Activated CD4-positive, alpha-beta T cell treated with anti-CD3 and anti-CD28 coated beads for 36 hours (primary cell): Measurements from ENCODE around the gene KCND1. TPM values are rescaled to one million over a fixed set of nuclear protein-coding genes. Genes with fewer than 3 reads are reported as not detected.
A peak's percentile ranks its signal among the peaks of the same experiment; 100 is the strongest.

ENCODE experiments used
- ATAC-seq: fragments of 200-7000 bp; cut with Tn5 transposase; one replicate; pipeline ENCODE4 v1.10.0; 2021; ENCODE audit warnings: mild to moderate bottlenecking, moderate library complexity
- CTCF ChIA-PET: fragments of 350-600 bp; sonication (Branson Sonifier 250); formaldehyde crosslinking; loops from one replicate; lab custom pipeline; 2021; ENCODE audit warnings: antibody characterized with exemption; lab: Charles Lee
- POLR2A ChIA-PET: fragments of 350-600 bp; sonication (Branson Sonifier 250); formaldehyde crosslinking; loops from one replicate; lab custom pipeline; 2021; ENCODE audit warnings: antibody characterized with exemption, inconsistent platforms; lab: Charles Lee
- DNase-seq: peaks from one replicate; pipeline ENCODE4 v3.0.0-alpha.2; 2020
- H3K27ac Mint-ChIP-seq: one replicate; pipeline ENCODE4 v1.8.0; 2021; ENCODE audit warnings: mixed read lengths
- H3K27me3 Mint-ChIP-seq: one replicate; pipeline ENCODE4 v1.8.0; 2021; ENCODE audit warnings: mixed read lengths
- H3K36me3 Mint-ChIP-seq: one replicate; pipeline ENCODE4 v1.8.0; 2021; ENCODE audit warnings: low read depth, mixed read lengths
- H3K4me1 Mint-ChIP-seq: one replicate; pipeline ENCODE4 v1.8.0; 2021; ENCODE audit warnings: mixed read lengths
- H3K4me3 Mint-ChIP-seq: one replicate; pipeline ENCODE4 v1.8.0; 2021; ENCODE audit warnings: mild to moderate bottlenecking, moderate library complexity, mixed read lengths
- H3K9me3 Mint-ChIP-seq: one replicate; pipeline ENCODE4 v1.8.0; 2021; ENCODE audit warnings: low read depth, mixed read lengths
- intact Hi-C, 2 experiments: fragments of 100-400 bp; cut with DNase I in 1 of 2; cut with micrococcal nuclease in 1 of 2; formaldehyde crosslinking; loops; one replicate each; pipeline versions ENCODE4 v1.14.2 to v1.15.1; 2022 to 2024; cut with DNase I, micrococcal nuclease
- total RNA-seq, 2 experiments: library from RNA; stranded (reverse); gene quantifications; one replicate each; pipeline ENCODE4 v1.2.3, GENCODE V29; 2021

Gene KCND1
- total RNA-seq, 2 experiments from 2014 or later: 2.5 to 2.8 TPM

GRCh38 chrX:48919947-48920717 is 51.5 kb downstream of the KCND1 start:
- POLR2A ChIA-PET: interaction anchor here (0.9 to 4.9 kb wide), 9 partner anchors 8 to 38 kb away, joined by 3 to 86 read pairs (median 8); partner anchors contain the start of genes OTUD5 and SLC35A2
- H3K4me3 Mint-ChIP-seq: peak overlapping the region; percentile 97

GRCh38 chrX:48919360-48919841 is 52.2 kb downstream of the KCND1 start:
- Mint-ChIP-seq H3K36me3 (peaks cover 69% of the 10 kb centered on the region), H3K4me3 (peak overlapping the region; percentile 97), H3K27ac (peak overlapping the region; percentile 96), H3K4me1 (peaks cover 48% of the 10 kb centered on the region), H3K9me3 (no peaks in the 10 kb centered on the region), H3K27me3 (no peaks in the 10 kb centered on the region)
- ChIA-PET POLR2A (interaction anchor here (0.9 to 4.9 kb wide), 7 partner anchors 19 to 379 kb away, joined by 4 to 86 read pairs (median 8); partner anchors contain the start of gene OTUD5), CTCF (interaction anchor here (0.5 to 2.5 kb wide), 3 partner anchors 15 to 23 kb away, joined by 4 to 17 read pairs (median 5); no protein-coding TSS in a partner anchor)
- intact Hi-C loops: loop anchor here (1.0 to 10.0 kb wide), 11 partner anchors 18 to 1265 kb away; partner anchors contain the start of genes ELK1 (in 1 of the 2), HDAC6 (in 1 of the 2), OTUD5 (in 1 of the 2) and PLP2 (in 1 of the 2)
- DNase-seq (peak; percentile 70), ATAC-seq (peak; percentile 42)

More at GRCh38 chrX:48919947-48920717, 51.5 kb downstream of the KCND1 start:
- H3K36me3 Mint-ChIP-seq: peaks cover 63% of the 10 kb centered on the region
- CTCF ChIA-PET: interaction anchor here (0.5 to 2.5 kb wide), 5 partner anchors 15 to 271 kb away, joined by 3 to 17 read pairs (median 4); partner anchors contain the start of genes PQBP1 and TIMM17B
- H3K27me3 Mint-ChIP-seq: no peaks in the 10 kb centered on the region
- H3K9me3 Mint-ChIP-seq: no peaks in the 10 kb centered on the region
- ATAC-seq: peak; percentile 30
- peak overlapping the region; percentile 96 for H3K27ac Mint-ChIP-seq
- DNase-seq: peak; percentile 62
- intact Hi-C loops: loop anchor here (1.0 to 10.0 kb wide), 11 partner anchors 17 to 1265 kb away; partner anchors contain the start of genes ELK1 (in 1 of the 2), HDAC6 (in 1 of the 2), OTUD5 (in 1 of the 2) and PLP2 (in 1 of the 2)
- H3K4me1 Mint-ChIP-seq: peaks cover 44% of the 10 kb centered on the region

- peak within 1 kb of the TSS; percentile 97 for H3K4me3 Mint-ChIP-seq
- peaks cover 48% of the 10 kb centered on the region for H3K4me1 Mint-ChIP-seq
- H3K27ac Mint-ChIP-seq: peak within 1 kb of the TSS; percentile 96
- H3K27me3 Mint-ChIP-seq: no peaks in the 10 kb centered on the region
- ChIA-PET CTCF (interaction anchor here (2.5 kb wide), 1 partner anchor 19 kb away, joined by 17 read pairs; no protein-coding TSS in a partner anchor), POLR2A (interaction anchor here (0.9 to 4.9 kb wide), 5 partner anchors 20 to 378 kb away, joined by 4 to 86 read pairs (median 10); partner anchors contain the start of gene OTUD5)
- ATAC-seq (peak; percentile 68), DNase-seq (peak; percentile 94)
- intact Hi-C loops: loop anchor here (1.0 to 10.0 kb wide), 11 partner anchors 19 to 1264 kb away; partner anchors contain the start of genes ELK1 (in 1 of the 2), HDAC6 (in 1 of the 2), OTUD5 (in 1 of the 2) and PLP2 (in 1 of the 2)
- H3K36me3 Mint-ChIP-seq: peaks cover 70% of the 10 kb centered on the region
- no peaks in the 10 kb centered on the region for H3K9me3 Mint-ChIP-seq
Observed at GRCh38 chrX:48918643-48919340, 52.9 kb downstream of the KCND1 start, which contains the start of gene PIM2. PIM2 (minus strand) TSS chrX:48919024; CDS start chrX:48918834, 190 bp downstream.

GRCh38 chrX:48918301-48918642 is 53.4 kb downstream of the KCND1 start:
- Mint-ChIP-seq H3K9me3 (no peaks in the 10 kb centered on the region), H3K4me1 (peaks cover 48% of the 10 kb centered on the region), H3K27ac (peak overlapping the region; percentile 95), H3K36me3 (peaks cover 74% of the 10 kb centered on the region), H3K4me3 (peak overlapping the region; percentile 97), H3K27me3 (no peaks in the 10 kb centered on the region)
- intact Hi-C loops: loop anchor here (2.0 to 10.0 kb wide), 6 partner anchors 116 to 1263 kb away; partner anchors contain the start of genes ELK1 (in 1 of the 2), HDAC6 (in 1 of the 2), PLP2 (in 1 of the 2) and PPP1R3F (in 1 of the 2)
- no peak for DNase-seq
- CTCF ChIA-PET: interaction anchor here (0.6 kb wide), 1 partner anchor 40 kb away, joined by 3 read pairs; no protein-coding TSS in a partner anchor
- ATAC-seq: no peak
- POLR2A ChIA-PET: interaction anchor here (2.4 to 4.9 kb wide), 2 partner anchors 20 to 40 kb away, joined by 10 to 86 read pairs; partner anchors contain the start of gene OTUD5

- no peaks in the 10 kb centered on the region for H3K27me3 Mint-ChIP-seq
- ChIA-PET CTCF (no interaction called here), POLR2A (interaction anchor here (1.6 to 4.9 kb wide), 4 partner anchors 21 to 41 kb away, joined by 6 to 86 read pairs (median 12); partner anchors contain the start of gene OTUD5)
- peaks cover 51% of the 10 kb centered on the region for H3K4me1 Mint-ChIP-seq
- H3K4me3 Mint-ChIP-seq: peak overlapping the region; percentile 97
- peak overlapping the region; percentile 95 for H3K27ac Mint-ChIP-seq
- DNase-seq: peak; percentile 92
- H3K36me3 Mint-ChIP-seq: peaks cover 75% of the 10 kb centered on the region
- ATAC-seq: peak; percentile 34
- no peaks in the 10 kb centered on the region for H3K9me3 Mint-ChIP-seq
- intact Hi-C loops: loop anchor here (1.0 to 10.0 kb wide), 9 partner anchors 20 to 1263 kb away; partner anchors contain the start of genes ELK1 (in 1 of the 2), HDAC6 (in 1 of the 2), PLP2 (in 1 of the 2) and PPP1R3F (in 1 of the 2)
Observed at GRCh38 chrX:48917139-48918001, 54.3 kb downstream of the KCND1 start.

- Mint-ChIP-seq H3K27ac (peak overlapping the region; percentile 95), H3K4me3 (peak overlapping the region; percentile 97), H3K9me3 (no peaks in the 10 kb centered on the region), H3K27me3 (no peaks in the 10 kb centered on the region), H3K36me3 (peaks cover 73% of the 10 kb centered on the region), H3K4me1 (peaks cover 42% of the 10 kb centered on the region)
- intact Hi-C loops: loop anchor here (5.0 to 10.0 kb wide), 5 partner anchors 113 to 1260 kb away; partner anchors contain the start of genes ELK1 (in 1 of the 2), HDAC6 (in 1 of the 2), PLP2 (in 1 of the 2) and PPP1R3F (in 1 of the 2)
- ChIA-PET POLR2A (interaction anchor here (0.6 to 2.3 kb wide), 3 partner anchors 18 to 1291 kb away, joined by 3 to 13 read pairs (median 4); no protein-coding TSS in a partner anchor), CTCF (interaction anchor here (1.0 kb wide), 1 partner anchor 23 kb away, joined by 3 read pairs; no protein-coding TSS in a partner anchor)
- no peak for DNase-seq
- no peak for ATAC-seq
Observed at GRCh38 chrX:48914593-48915493, 56.8 kb downstream of the KCND1 start.

- CTCF ChIA-PET: interaction anchor here (2.1 kb wide), 1 partner anchor 33 kb away, joined by 5 read pairs; no protein-coding TSS in a partner anchor
- Mint-ChIP-seq H3K4me1 (peaks cover 39% of the 10 kb centered on the region), H3K27me3 (no peaks in the 10 kb centered on the region), H3K36me3 (peaks cover 66% of the 10 kb centered on the region), H3K4me3 (peak overlapping the region; percentile 97), H3K9me3 (no peaks in the 10 kb centered on the region), H3K27ac (peak overlapping the region; percentile 95)
- DNase-seq: no peak
- POLR2A ChIA-PET: no interaction called here
- intact Hi-C loops: loop anchor here (10.0 kb wide), 2 partner anchors 239 to 1259 kb away; partner anchors contain the start of genes ELK1 (in 1 of the 2) and UXT (in 1 of the 2)
- ATAC-seq: no peak
Observed at GRCh38 chrX:48913605-48914366, 57.9 kb downstream of the KCND1 start.
